Activated B cell treated with CpG ODN at 0.5 μM for 24 hours (primary cell): ENCODE data around the gene PLEKHA4. TPM values are rescaled to one million over a fixed set of nuclear protein-coding genes. Genes with fewer than 3 reads are reported as not detected.

Experiments
- ATAC-seq: fragments of 200-7000 bp; cut with Tn5 transposase; one replicate; pipeline ENCODE4 v1.10.0; 2021; ENCODE audit warnings: low read depth, mild to moderate bottlenecking, moderate library complexity
- CTCF ChIA-PET: fragments of 350-600 bp; sonication (Branson Sonifier 250); formaldehyde crosslinking; loops from one replicate; lab custom pipeline; 2021; ENCODE audit warnings: antibody characterized with exemption; lab: Charles Lee
- POLR2A ChIA-PET: fragments of 350-600 bp; sonication (Branson Sonifier 250); formaldehyde crosslinking; loops from one replicate; lab custom pipeline; 2021; ENCODE audit warnings: antibody characterized with exemption; lab: Charles Lee
- DNase-seq: peaks from one replicate; pipeline ENCODE4 v3.0.0; 2022
- H3K27ac Mint-ChIP-seq: one replicate; pipeline ENCODE4 v1.8.0; 2020; ENCODE audit warnings: mixed read lengths
- H3K27me3 Mint-ChIP-seq: one replicate; pipeline ENCODE4 v1.8.0; 2021; ENCODE audit warnings: mixed read lengths
- H3K36me3 Mint-ChIP-seq: one replicate; pipeline ENCODE4 v1.8.0; 2021; ENCODE audit warnings: low read depth, mixed read lengths
- H3K4me1 Mint-ChIP-seq: one replicate; pipeline ENCODE4 v1.8.0; 2021; ENCODE audit warnings: mixed read lengths
- H3K4me3 Mint-ChIP-seq: one replicate; pipeline ENCODE4 v1.8.0; 2020; ENCODE audit warnings: mild to moderate bottlenecking, mixed read lengths
- H3K9me3 Mint-ChIP-seq: one replicate; pipeline ENCODE4 v1.8.0; 2020; ENCODE audit warnings: mixed read lengths
- intact Hi-C: fragments of 100-400 bp; cut with micrococcal nuclease; formaldehyde crosslinking; loops from one replicate; pipeline ENCODE4 v1.15.1; 2024
- total RNA-seq: library from RNA; stranded (reverse); gene quantifications from 2 replicates; pipeline ENCODE4 v1.2.3, GENCODE V29; 2022
- TF ChIP-seq, protein P1 (sequence below): fragments of 200-600 bp; IDR thresholded peaks from one replicate; pipeline ENCODE4 v1.8.0; 2022; ENCODE audit warnings: antibody characterized with exemption, mild to moderate bottlenecking

PLEKHA4 gene
- total RNA-seq, 1 donor from 2014 or later, result 5.7 TPM

DNA sequence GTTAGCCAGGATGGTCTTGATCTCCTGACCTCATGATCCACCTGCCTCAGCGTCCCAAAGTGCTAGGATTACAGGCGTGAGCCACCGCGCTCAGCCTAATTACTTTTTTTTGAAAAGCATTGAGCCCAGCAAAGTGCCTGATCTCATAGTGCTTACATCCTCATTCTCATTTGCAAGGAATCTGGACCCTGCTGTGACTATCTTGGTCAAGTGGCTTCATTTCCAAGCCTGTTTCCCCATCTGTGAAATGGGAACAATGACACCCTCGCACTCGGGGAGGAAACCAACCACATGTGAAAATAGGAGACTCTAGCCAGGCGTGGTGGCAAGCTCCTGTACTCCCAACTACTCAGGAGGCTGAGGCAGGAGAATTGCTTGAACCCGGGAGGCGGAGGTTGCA lies 1.6 kb upstream of the PLEKHA4 start:
- TF ChIP-seq, protein P1, sequence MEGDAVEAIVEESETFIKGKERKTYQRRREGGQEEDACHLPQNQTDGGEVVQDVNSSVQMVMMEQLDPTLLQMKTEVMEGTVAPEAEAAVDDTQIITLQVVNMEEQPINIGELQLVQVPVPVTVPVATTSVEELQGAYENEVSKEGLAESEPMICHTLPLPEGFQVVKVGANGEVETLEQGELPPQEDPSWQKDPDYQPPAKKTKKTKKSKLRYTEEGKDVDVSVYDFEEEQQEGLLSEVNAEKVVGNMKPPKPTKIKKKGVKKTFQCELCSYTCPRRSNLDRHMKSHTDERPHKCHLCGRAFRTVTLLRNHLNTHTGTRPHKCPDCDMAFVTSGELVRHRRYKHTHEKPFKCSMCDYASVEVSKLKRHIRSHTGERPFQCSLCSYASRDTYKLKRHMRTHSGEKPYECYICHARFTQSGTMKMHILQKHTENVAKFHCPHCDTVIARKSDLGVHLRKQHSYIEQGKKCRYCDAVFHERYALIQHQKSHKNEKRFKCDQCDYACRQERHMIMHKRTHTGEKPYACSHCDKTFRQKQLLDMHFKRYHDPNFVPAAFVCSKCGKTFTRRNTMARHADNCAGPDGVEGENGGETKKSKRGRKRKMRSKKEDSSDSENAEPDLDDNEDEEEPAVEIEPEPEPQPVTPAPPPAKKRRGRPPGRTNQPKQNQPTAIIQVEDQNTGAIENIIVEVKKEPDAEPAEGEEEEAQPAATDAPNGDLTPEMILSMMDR, result no peak
- H3K9me3 Mint-ChIP-seq, result no peaks in the 10 kb centered on the region
- peaks cover 29% of the 10 kb centered on the region for H3K36me3 Mint-ChIP-seq
- DNase-seq (no peak), ATAC-seq (no peak)
- no peak overlapping the region for H3K4me3 Mint-ChIP-seq
- intact Hi-C loops, result loop anchor here (10.0 kb wide), 2 partner anchors 585 to 625 kb away; partner anchors contain the start of genes ALDH16A1, PIH1D1 and RPS11
- peaks cover 24% of the 10 kb centered on the region for H3K4me1 Mint-ChIP-seq
- no peaks in the 10 kb centered on the region for H3K27me3 Mint-ChIP-seq
- ChIA-PET POLR2A (interaction anchor here (0.7 kb wide), 2 partner anchors 100 to 1049 kb away, joined by 4 to 5 read pairs; no protein-coding TSS in a partner anchor), CTCF (no interaction called here)
- no peak overlapping the region for H3K27ac Mint-ChIP-seq

DNA sequence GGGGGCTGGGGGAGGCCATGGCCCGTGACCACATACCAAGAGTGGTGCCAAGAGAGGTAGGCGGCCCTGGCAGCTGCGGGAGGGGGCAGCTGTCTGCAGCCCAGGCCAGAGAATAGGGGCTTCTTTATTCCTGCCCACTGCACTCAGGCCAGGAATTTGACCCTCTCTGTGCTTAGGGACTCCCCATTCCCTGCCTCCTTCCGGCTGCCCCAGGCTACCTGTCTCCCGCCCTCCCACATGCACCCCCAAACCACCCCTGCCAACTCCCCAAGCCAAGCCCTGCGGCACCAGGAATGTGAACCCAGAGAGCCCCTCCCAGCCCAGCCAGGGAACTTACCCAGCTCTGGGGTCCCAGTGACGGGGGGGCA lies 687 bp downstream of the PLEKHA4 start:
- Mint-ChIP-seq H3K27me3 (no peaks in the 10 kb centered on the region), H3K9me3 (no peaks in the 10 kb centered on the region), H3K27ac (no peak overlapping the region), H3K4me3 (no peak overlapping the region), H3K4me1 (peaks cover 6% of the 10 kb centered on the region), H3K36me3 (peaks cover 6% of the 10 kb centered on the region)
- DNase-seq (no peak), ATAC-seq (no peak)
- POLR2A ChIA-PET, result interaction anchor here (0.7 to 0.8 kb wide), 2 partner anchors 40 to 103 kb away, joined by 3 to 9 read pairs; no protein-coding TSS in a partner anchor
- TF ChIP-seq, protein P1, result no peak
- intact Hi-C loops, result no loop called here
- CTCF ChIA-PET, result interaction anchor here (1.0 kb wide), 1 partner anchor 103 kb away, joined by 4 read pairs; no protein-coding TSS in a partner anchor

DNA sequence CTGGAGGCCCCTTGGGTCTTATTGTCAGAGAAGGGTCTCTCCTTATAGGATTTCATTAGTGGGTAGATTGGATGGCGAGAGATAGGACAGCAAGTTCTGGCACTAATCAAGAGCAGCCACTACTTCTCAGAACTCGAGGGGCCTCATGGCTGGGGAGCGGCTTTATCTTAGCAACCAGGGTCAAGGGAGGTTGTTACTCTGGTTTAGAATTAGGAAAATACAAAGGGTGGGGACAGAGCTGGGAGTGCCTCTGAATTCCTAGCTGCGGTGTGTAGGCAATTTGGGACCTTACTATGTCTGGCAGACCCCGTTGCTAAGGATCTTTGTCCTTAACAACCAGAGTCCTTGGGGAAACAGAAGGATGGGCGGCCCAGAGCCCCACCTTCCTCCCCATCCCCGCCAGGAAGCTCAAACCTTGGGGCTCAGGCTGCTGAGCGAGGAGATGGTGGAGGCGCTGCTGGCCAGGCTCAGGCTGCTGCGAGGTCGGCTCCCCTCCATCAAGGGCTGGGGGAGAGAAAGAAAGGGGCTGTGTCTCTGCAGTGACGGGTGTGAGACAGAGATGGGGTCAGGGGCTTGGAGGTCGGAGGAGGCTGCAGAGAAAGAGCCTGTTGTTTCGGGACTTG lies 1.2 kb downstream of the PLEKHA4 start:
- Mint-ChIP-seq H3K9me3 (no peaks in the 10 kb centered on the region), H3K27me3 (no peaks in the 10 kb centered on the region), H3K4me3 (no peak overlapping the region), H3K4me1 (peaks cover 6% of the 10 kb centered on the region), H3K36me3 (peaks cover 1% of the 10 kb centered on the region), H3K27ac (no peak overlapping the region)
- intact Hi-C loops, result no loop called here
- DNase-seq, result no peak
- no peak for ATAC-seq
- CTCF ChIA-PET, result no interaction called here
- TF ChIP-seq, protein P1, result no peak
- POLR2A ChIA-PET, result interaction anchor here (0.8 kb wide), 1 partner anchor 40 kb away, joined by 3 read pairs; no protein-coding TSS in a partner anchor

DNA sequence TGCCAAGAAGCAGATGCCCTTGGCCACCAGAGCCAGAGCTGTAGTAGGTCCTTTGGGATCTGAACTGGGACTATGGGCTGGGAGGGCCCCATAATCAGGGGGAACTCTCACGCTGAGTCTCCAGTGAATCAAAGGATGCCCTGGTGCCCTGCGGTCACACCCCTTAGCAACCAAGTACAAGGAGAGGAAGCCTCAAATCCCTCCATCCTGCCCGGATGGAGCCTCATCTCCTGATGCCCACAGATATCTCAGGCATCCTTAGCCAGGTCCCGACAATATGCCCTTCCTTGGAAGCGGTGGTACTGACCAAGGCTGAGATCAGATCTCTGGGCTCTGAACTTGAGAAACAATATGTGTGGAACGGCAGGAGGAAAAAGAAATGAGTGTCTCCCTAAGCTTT lies 1.7 kb downstream of the PLEKHA4 start:
- Mint-ChIP-seq H3K9me3 (no peaks in the 10 kb centered on the region), H3K27me3 (no peaks in the 10 kb centered on the region), H3K4me1 (peaks cover 3% of the 10 kb centered on the region), H3K27ac (no peak overlapping the region), H3K4me3 (no peak overlapping the region), H3K36me3 (no peaks in the 10 kb centered on the region)
- intact Hi-C loops, result no loop called here
- TF ChIP-seq, protein P1, result no peak
- ChIA-PET POLR2A (no interaction called here), CTCF (no interaction called here)
- DNase-seq (no peak), ATAC-seq (no peak)

DNA sequence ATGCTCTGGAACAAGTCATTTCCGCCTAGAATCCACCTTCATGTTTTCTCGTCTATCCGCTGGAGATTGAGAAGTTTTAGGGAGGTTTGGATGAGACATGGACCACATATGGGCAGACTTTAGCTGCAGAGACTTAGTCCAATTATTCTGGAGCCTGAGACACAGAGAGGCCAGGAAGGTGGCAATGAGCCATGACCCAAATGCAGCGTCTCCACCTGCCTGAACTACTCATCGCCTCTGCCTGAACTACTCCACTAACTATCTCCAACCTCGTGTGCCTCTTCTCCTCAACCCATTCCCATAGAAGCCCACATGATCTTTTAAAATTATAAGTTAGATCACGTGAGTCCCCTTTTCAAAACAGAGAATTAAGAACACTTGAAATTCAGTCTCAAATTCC lies 5.6 kb downstream of the PLEKHA4 start:
- H3K4me1 Mint-ChIP-seq, result peaks cover 10% of the 10 kb centered on the region
- no peaks in the 10 kb centered on the region for H3K27me3 Mint-ChIP-seq
- H3K27ac Mint-ChIP-seq, result no peak overlapping the region
- H3K9me3 Mint-ChIP-seq, result no peaks in the 10 kb centered on the region
- CTCF ChIA-PET, result no interaction called here
- ATAC-seq (no peak), DNase-seq (no peak)
- intact Hi-C loops, result no loop called here
- TF ChIP-seq, protein P1, result no peak
- POLR2A ChIA-PET, result interaction anchor here (1.6 kb wide), 1 partner anchor 9 kb away, joined by 4 read pairs; the partner anchor contains the start of gene PPP1R15A
- H3K36me3 Mint-ChIP-seq, result no peaks in the 10 kb centered on the region
- no peak overlapping the region for H3K4me3 Mint-ChIP-seq
